Measurements from ENCODE around the gene ASTN2. TPM values are rescaled to one million over a fixed set of nuclear protein-coding genes. Genes with fewer than 3 reads are reported as not detected.

The ASTN2 gene
- polyA plus RNA-seq, 1 experiment: 12.8 TPM

DNA sequence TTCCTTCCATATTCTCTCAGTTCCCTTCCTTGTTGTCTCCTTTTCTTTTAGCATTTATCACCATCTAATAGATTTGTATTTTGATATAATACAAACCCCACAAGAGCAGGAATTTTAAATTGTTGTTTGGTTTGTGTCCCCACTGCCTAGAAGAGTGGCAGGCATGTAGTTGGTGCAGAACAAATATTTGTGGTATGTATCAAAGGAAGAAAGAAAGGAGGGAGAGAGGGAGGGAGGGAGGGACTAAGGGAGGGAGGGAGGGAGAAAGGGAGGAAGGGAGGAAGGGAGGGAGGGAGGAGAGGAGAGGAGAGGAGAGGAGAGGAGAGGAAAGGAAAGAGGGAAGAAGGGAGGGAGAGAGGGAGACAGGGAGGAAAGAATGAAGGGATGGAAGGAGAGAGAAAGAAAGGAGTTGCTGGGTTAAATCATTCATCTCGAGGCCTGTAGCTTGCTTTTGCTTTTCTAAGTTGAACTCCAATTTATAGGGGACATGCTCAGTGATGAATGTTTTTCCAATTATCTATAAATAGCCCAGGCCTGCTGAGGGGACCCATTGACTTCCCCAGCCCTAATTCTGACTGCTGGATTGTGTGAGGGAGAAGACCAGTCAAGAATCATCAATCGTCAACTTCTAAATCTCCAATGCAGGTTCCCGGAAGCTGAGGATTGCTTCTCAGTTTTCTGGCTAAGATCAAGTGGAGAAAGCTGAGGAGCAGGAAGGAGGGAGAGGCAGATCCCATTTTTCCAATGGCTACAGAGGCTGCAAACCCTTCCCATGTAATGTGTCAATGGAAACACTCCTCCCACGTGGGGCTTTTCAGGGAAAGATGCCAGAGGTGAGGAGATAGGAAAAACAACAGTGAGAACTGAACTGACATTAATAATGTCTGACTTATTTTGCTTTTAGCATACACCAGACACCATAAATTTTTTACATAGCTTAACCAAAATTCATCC lies 320.7 kb downstream of the ASTN2 start:
- DNase-seq (ENCODE audit: low read depth): peak; percentile 26
- no peaks in the 10 kb centered on the region for H3K27me3 ChIP-seq (ENCODE audit: control insufficient read depth, insufficient read depth, low read length)
- no peaks in the 10 kb centered on the region for H3K36me3 ChIP-seq (ENCODE audit: control insufficient read depth, insufficient read depth, low read length)
- ChIA-PET CTCF (interaction anchor here (0.6 to 1.3 kb wide), 3 partner anchors 9 to 357 kb away, joined by 3 to 4 read pairs (median 4); no protein-coding TSS in a partner anchor), POLR2A (interaction anchor here (0.7 kb wide), 1 partner anchor 19 kb away, joined by 3 read pairs; no protein-coding TSS in a partner anchor)
- H3K4me3 ChIP-seq (ENCODE audit: low read depth, low read length): no peak overlapping the region
- TF ChIP-seq, protein P1, sequence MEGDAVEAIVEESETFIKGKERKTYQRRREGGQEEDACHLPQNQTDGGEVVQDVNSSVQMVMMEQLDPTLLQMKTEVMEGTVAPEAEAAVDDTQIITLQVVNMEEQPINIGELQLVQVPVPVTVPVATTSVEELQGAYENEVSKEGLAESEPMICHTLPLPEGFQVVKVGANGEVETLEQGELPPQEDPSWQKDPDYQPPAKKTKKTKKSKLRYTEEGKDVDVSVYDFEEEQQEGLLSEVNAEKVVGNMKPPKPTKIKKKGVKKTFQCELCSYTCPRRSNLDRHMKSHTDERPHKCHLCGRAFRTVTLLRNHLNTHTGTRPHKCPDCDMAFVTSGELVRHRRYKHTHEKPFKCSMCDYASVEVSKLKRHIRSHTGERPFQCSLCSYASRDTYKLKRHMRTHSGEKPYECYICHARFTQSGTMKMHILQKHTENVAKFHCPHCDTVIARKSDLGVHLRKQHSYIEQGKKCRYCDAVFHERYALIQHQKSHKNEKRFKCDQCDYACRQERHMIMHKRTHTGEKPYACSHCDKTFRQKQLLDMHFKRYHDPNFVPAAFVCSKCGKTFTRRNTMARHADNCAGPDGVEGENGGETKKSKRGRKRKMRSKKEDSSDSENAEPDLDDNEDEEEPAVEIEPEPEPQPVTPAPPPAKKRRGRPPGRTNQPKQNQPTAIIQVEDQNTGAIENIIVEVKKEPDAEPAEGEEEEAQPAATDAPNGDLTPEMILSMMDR (IDR thresholded peaks at IDR 0.05; ENCODE audit: insufficient read depth, low read depth, low read length): no peak

DNA sequence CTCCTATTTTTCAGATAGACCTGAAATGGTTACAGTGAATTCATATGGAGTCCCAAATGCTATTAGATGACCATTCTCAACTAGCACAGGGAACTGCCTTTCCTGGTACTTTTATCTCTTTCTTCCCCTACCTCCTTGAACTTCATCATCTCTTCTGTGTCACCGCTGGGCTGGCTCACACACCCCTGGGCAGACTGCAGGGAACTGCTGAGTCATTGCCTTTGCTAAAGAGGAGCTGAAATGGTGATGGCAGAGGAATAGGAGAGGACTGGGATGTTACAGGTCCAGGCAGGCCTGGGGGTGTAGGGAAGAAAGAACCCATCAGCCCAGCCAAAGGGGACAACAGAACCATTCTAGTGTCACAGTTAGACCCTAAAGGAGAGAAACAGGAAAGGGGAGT lies 322.3 kb downstream of the ASTN2 start:
- ChIA-PET CTCF (interaction anchor here (1.3 kb wide), 1 partner anchor 356 kb away, joined by 3 read pairs; no protein-coding TSS in a partner anchor), POLR2A (no interaction called here)
- no peaks in the 10 kb centered on the region for H3K27me3 ChIP-seq (ENCODE audit: control insufficient read depth, insufficient read depth, low read length)
- no peak overlapping the region for H3K4me3 ChIP-seq (ENCODE audit: low read depth, low read length)
- no peaks in the 10 kb centered on the region for H3K36me3 ChIP-seq (ENCODE audit: control insufficient read depth, insufficient read depth, low read length)
- no peak for DNase-seq (ENCODE audit: low read depth)
- TF ChIP-seq, protein P1 (IDR thresholded peaks at IDR 0.05; ENCODE audit: insufficient read depth, low read depth, low read length): no peak

DNA sequence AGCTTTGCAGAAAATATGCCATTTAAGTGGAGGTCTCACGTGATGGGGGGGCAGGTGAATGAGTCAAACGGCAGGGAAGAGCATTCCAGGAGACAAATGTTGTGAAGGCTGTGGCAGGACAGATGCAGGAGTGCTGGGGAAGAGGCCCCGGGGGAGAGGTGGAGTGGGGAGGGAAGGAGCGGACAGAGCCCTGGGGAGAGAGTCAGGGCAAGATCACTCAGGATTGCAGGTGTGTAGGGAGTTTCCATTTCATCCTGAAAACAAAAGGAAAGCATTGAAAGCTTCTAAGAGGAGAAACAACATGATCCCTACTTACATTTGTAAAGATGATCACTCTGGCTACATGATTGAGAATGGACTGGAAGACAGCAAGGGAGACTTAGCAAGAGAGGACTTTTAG lies 323.3 kb downstream of the ASTN2 start:
- TF ChIP-seq, protein P1 (IDR thresholded peaks at IDR 0.05; ENCODE audit: insufficient read depth, low read depth, low read length): no peak
- ChIA-PET POLR2A (no interaction called here), CTCF (no interaction called here)
- no peak for DNase-seq (ENCODE audit: low read depth)
- Histone ChIP-seq H3K4me3 (ENCODE audit: low read depth, low read length) (no peak overlapping the region), H3K27me3 (ENCODE audit: control insufficient read depth, insufficient read depth, low read length) (no peaks in the 10 kb centered on the region), H3K36me3 (ENCODE audit: control insufficient read depth, insufficient read depth, low read length) (no peaks in the 10 kb centered on the region)

DNA sequence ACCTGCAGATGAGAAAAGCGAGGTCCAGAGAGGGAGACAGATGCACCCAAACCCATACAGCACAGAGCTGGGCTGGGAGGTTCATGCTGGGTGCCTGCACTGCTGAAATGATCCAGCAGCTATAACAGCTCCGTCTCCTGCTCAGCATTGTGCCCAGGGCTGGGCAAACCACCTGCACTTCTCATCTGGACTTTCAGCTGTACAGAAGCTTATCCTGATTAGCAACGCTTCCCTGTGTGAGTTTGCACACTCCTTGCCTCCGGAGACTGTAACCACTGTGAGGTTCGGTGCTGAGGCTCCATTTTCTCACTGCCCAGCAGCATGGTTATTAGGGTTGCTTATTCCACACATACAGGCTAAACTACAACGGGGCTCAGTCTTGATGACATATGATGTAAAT lies 326.1 kb downstream of the ASTN2 start:
- no peaks in the 10 kb centered on the region for H3K27me3 ChIP-seq (ENCODE audit: control insufficient read depth, insufficient read depth, low read length)
- CTCF ChIA-PET: no interaction called here
- H3K4me3 ChIP-seq (ENCODE audit: low read depth, low read length): no peak overlapping the region
- no peaks in the 10 kb centered on the region for H3K36me3 ChIP-seq (ENCODE audit: control insufficient read depth, insufficient read depth, low read length)
- POLR2A ChIA-PET: no interaction called here
- TF ChIP-seq, protein P1 (IDR thresholded peaks at IDR 0.05; ENCODE audit: insufficient read depth, low read depth, low read length): no peak
- no peak for DNase-seq (ENCODE audit: low read depth)

DNA sequence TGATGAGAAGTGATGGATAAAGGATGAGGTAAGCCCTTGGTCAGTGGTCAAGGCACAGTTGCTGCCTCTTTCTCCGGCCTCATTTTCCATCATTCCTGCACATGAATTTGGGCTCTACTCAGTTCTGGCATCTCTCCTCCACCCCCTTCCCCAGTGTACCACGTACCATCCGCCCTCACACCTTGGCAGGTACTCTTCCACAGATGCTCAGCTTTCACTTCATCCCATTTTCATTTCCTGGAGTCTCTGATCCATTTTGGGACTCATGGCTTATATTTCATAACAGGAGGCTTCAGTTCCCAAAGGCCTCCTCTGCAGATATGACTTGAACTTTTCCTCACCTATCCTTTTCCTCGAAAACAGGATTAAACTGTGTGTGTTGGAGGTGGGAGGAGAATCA lies 326.7 kb downstream of the ASTN2 start:
- DNase-seq (ENCODE audit: low read depth): no peak
- ChIA-PET CTCF (no interaction called here), POLR2A (no interaction called here)
- Histone ChIP-seq H3K36me3 (ENCODE audit: control insufficient read depth, insufficient read depth, low read length) (no peaks in the 10 kb centered on the region), H3K4me3 (ENCODE audit: low read depth, low read length) (no peak overlapping the region), H3K27me3 (ENCODE audit: control insufficient read depth, insufficient read depth, low read length) (no peaks in the 10 kb centered on the region)
- TF ChIP-seq, protein P1 (IDR thresholded peaks at IDR 0.05; ENCODE audit: insufficient read depth, low read depth, low read length): no peak
